HG02852 (cell line): ENCODE results near the gene TMX1.

Source experiments
- ATAC-seq: cut with Tn5 transposase; IDR thresholded peaks from one replicate; pipeline ENCODE4 v1.9.1; 2021; ENCODE audit warnings: mild to moderate bottlenecking, moderate library complexity; ENCODE audit not compliant: unreplicated experiment

The TMX1 gene

DNA sequence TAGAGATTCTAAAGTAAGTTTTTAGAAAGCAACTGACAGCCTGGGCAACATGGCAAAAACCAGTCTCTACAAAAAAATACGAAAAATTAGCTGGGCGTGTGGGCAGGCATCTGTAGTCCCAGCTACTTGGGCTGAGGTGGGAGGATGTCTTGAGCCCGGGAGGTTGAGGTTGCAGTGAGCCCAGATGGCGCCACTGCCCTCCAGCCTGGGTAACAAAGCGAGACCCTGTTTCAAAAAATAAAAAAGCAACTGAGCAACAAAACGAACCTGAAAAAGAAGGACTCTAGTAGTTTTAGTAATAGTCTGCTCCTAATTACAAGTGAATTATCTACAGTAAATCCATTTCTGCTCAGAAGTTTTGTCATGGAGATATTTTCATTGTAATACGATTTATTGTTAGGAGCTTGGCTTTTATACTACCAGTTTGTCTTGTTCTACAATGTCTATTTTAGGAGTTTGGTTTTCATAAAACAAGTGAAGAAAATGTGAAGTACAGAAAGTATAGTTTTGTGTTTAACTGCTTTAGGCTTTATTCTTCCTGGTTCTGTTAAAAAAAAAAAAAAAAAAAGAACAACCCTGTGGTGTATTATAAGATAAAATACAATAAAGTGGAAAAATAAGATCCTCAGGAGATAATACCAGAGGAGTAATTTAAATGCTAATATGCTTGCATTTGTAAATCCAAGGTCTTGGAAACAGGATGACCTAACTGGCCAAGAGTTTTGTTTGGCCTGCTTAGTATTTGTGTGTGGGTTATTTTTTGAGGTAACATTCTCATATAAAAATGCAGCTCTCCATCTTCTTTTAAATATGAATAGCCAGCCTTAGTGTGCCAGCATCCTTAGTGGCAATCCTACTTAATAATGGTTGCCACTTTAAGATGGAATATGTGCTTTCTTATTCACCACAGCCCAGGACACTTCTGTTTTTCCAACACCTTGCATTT, 2.8 kb downstream of the TMX1 start:
- no peak for ATAC-seq

DNA sequence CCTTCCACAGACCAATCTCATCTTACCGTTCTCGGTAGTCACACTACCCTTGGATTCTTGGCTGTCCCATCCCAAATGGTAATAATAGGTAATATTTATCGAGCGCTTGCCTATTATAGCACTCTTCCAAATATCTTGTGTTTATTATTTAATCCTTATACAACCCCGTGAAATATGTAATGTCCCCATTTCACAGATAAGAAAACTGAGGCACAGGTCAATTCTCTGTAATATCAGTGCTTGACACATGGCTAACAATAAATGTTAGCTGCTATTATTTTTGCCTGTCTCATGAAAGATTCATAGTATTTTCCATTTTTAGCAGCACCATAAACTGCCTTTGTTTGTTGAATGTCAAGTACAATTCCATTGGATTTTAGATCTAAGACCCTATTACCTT, 4.5 kb downstream of the TMX1 start:
- ATAC-seq, result no peak

DNA sequence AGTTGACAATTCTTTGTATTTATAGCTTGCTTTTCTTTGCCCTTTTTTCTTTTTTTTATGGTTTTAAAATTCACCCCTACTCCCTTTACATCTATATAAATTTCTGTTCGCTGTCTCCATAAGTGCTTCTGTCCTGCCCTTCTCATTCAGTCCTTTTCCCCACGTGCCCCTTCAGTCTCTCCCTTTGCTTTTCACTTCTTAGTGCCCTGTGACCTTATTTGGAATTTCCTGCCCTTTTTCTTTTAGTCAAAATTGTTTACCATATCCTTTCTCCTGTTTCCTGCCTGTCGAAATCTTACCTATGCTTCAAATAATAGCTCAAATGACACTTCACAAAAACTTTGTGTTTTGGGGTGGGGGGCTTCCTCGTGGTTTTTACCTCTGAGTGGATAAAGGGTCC, 6.0 kb downstream of the TMX1 start:
- no peak for ATAC-seq

DNA sequence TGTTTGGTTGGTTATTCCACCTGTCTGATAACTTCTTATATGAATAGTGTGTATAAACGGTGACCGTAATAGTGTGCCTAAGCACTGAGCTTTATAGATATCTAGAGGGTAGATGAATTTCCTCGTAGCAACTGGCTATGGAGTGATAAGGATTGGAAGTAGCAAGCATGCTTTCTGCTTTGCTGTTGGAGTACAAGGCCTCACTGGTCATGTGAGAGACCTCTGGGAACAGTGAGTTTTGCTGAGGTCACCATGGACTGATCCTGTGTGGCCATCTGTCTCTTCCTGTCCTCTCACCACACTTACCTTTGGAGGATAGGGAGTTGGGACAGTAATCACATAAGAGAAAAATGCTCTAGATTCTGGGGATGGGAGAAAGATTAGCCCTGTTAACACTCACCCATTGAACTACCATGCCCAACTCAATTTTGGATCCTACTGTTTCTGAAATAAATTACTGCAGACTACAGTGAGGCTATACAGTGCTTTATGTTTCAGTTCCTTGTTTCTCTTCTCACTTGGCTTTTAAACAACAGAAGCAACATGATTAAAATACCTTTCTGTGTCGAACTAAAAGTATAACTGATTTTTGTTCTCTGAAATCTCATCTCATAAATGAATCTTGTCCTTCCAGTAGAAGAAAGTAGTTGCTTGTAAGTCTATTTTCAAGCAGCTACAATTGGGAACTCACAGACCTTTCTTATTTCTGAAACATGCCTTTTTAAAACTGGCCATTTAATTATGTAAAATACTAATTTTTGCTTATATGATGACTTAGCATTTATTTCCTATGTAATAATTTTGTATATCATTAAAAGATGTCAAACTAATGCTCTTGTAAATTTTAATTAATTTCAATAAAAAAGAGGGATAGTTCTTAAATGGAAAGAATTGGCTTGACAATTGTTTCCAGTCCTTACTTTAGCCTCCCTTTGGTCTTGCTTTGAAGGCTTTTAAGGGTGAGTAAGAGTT, 8.3 kb downstream of the TMX1 start:
- ATAC-seq, result peak; percentile 90

DNA sequence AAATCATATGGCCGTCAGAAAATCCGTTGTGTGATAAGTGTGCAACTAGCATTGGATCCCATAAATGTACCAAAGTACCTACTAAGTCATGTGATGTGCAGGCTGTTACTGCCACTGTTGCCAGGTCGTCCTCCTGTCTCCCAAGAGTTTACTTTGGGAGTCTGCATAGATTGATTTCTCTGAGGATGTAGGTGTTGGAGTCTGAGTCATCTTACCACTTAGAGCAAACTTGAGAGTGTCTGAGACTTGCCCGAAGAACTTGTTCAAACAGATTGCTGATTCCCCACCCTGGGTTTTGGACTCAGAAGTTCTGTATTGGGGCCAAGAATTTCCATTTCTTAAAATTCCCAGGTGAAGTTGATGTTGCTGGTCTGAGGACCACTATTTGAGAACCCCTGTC, 11.4 kb downstream of the TMX1 start:
- ATAC-seq, result no peak

DNA sequence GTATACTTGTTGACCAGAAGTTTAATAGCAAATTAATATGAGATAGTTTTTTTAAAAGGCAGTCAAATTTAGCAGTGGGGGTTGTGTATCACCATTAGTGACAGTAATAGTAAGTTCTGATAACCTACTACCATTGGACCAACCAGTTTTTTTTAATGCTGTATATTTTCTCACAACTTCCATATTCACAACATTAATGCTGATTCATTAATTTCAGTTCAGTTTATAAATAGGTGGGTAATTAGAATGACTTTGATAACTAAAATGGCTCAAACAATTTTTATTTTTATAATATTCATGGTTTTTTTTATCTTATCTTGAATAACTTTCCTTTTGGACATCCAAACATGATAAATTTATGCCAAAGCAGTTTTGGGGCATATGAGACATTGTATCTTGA, 13.8 kb downstream of the TMX1 start:
- ATAC-seq, result no peak

DNA sequence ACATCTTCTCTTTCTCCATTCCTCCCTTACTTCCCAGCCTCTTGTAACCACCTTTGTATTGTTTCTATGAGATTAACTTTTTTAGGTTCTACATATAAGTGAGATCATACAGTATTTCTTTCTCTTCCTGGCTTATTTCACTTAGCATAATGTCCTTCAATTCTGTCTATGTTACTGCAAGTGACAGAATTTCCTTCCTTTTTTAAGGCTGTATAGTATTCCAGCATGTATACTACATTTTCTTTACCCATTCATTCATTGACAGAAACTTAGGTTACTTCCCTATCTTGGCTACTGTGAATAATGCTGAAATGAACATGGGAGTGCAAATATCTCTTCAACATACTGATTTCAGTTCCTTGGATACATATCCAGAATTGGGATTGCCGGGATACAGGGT, 18.2 kb downstream of the TMX1 start:
- no peak for ATAC-seq

DNA sequence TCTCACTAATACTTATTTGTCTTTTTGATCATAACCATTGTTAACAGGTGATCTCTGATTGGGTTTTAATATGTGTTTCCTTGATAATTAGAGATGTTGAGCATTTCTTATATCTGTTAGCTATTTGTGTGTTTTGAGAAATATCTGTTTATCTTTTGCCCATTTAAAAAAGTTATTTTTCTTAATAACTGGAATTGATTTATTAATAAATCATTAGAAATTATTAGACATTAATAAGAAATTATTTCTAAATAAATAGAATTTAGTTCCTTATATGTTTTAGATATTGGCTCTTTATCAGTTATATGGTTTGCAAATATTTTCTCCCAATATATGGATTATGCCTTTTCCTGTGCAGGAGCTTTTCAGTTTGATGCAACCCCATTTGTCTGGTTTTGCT, 18.7 kb downstream of the TMX1 start:
- no peak for ATAC-seq

DNA sequence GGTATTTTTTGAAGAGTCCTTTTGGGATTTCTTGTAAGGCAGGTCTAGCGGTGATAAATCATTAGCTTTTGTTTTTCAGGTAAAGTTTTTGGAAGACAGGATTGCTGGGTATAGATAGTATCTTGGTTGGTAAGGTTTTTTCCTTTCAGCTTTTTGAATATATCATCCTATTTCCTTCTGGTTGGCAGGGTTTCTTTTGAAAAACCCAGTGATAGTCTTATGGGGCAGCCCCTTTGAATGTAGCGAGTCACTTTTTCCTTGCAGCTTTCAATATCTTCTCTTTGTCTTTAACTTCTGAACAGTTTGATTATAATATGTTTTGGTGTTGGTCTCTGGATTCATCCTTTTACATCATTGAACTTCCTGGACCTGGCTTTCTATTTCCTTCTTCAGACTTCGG, 20.2 kb downstream of the TMX1 start:
- ATAC-seq, result no peak

DNA sequence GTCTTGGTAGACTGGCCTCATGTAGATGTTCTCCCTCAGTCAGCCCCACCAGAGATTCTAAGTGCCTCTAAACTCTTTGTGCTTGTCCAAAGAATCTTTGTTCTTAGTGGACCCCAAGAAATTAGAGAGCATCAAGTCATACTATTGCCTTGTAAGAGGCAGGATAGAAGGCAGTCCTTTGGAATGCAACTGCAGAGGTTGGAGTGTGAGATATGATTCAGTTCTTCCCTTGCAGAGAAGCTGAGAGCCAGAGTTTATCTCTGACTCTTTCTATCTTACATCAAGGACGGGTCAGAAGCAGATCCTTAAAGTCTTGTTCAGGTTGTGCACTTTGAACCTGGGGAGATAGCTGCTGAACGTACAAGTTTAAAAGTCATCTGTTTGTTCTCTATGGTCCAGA, 21.1 kb downstream of the TMX1 start:
- no peak for ATAC-seq

DNA sequence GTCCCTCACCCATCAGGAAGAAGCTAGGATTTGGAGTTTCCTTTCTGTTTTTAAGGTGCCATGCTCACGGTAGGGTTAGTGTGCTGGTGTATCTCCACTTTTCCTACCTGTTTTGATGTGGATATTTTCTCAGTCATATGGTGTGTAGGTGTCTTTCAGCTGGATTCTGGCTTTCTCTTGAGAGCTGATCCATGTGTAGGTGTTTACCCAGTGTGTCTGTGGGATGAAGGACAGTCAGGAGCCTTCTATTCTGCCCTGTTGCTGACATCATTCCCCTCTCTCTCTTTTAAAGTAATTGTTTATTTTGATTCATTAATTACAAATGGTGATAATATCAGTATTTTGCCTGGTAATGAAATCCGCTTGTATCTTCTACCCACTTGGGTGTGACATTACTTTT, 22.8 kb downstream of the TMX1 start:
- no peak for ATAC-seq

DNA sequence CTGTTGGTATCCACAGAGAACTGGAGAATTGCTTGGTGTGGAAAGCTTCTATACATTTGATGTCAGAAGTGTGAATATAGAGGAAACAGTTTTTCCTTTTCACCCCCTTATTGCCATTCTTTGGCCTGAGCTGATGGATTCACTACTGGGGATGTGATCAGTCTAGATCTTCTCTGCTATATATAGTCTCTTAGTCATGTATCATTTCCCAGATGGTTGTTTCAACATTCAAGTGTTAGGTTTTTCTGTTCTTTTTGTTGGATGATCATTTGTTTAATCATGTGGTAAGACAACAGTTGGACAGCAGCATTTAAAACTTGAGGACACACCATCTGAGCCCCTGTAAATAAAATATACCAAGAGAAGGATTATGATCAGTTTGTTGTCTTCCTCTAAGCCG, 29.6 kb downstream of the TMX1 start:
- no peak for ATAC-seq

DNA sequence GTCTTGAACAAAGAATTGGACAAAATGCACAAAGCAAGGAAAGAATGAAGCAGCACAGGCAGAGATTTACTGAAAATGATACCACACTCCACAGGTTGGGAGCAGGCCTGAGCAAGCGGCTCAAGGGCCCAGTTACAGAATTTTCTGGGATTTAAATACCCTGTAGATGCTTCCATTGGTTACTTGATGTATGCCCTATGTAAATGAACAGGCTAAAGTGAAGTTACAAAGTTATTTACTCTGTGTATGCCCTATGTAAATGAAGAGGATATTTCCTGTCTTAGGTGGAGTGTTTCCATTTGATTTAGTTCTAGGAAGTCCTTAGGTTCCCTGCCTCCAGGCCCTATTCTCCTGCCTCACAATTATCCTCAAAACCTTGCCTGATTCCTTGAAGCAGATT, 36.6 kb downstream of the TMX1 start:
- no peak for ATAC-seq

DNA sequence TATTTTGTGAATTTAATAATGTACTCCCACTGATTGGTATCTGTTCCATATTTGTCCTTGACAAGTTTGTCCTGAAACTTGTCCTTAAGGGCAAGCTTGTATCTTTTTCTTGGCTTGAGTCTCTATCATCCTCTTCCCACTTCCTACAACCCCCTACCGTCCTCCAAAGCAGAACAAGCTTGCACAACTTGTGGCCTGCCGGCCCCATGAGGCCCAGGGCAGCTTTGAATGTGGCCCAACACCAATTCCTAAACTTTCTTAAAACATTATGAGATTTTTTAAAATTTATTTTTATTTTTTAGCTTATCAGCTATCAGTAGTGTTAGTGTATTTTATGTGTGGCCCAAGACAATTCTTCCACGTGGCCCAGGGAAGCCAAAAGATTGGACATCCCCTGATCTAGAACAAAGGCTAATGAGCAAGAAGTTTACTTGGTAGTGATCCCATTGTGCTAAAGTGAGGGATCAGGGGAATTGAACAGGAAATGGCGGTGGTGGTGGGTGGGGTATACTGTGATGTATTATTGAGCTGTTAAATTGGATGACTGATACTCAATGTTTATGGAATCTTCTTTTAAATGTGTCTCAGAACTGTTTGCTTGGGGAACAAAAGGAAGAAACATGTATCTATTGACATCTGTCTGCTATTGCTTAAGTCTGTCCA, 37.8 kb downstream of the TMX1 start:
- no peak for ATAC-seq

DNA sequence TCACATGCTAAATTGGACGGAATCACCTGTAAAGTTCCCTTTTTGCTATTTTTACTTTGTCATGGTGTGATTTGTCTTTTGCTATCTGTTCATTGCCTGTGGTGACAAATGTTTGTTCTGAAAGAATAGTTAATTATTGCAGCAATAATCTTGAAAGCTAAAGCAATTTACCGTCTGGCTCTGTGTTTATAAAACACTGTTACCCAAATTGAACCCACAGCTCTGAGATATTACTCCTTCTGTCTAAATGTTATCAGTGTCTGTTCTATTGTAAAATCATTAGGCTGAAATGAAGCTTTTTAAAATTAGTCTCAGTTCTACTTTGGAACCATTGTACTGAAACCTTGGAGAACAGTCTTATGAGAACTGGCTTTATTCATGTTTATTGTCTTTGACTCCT, 42.5 kb downstream of the TMX1 start:
- ATAC-seq, result no peak

DNA sequence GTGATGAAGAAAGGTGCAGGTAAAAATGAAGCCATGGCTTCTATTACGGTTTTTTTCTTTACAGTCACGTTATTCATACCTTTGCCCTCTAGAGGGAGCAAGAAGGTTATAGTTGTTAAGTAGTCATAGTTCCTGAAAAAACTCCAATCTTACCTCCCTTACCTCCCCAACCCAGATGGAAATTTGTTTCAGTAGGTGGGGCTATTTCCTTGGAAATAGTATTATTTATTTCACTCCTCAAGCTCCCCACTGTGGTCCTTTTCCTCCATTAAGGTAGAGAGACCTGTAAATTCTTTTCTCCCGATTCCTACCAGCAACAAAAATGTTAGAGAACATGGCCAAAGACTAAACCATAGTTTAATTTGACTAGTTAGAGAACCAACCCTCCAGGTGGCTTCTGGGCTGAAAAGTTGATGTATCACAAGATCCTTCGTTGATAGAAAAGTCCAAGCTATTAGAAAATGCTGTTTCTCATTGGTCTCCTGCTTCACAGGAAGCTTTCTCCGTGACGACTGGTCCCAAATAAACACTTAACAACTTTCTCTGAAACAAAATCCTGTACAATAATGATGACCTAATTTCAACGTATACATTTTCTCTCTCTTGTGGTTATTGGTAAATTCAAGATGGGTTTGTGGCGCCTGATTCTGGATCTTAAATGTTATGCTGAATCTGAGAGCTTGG, 43.5 kb downstream of the TMX1 start:
- no peak for ATAC-seq

DNA sequence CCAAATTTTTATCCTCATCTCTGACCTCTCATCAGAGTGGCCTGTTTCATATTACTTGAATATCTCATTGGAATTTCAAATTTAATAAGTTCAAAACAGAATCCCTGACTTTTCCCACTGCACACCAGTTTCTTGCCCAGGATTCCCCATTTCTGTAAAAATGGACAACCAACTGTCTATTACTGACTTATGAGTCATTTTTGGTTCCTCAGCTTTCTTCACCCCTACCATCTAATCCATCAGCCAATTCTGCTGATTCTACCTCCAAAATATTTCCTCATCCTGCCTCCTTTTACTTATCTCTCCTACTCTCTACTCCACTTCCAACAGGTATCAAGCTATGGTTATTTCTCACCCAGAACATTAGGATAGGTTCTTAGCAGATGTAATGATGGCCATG, 44.2 kb downstream of the TMX1 start:
- ATAC-seq, result no peak

DNA sequence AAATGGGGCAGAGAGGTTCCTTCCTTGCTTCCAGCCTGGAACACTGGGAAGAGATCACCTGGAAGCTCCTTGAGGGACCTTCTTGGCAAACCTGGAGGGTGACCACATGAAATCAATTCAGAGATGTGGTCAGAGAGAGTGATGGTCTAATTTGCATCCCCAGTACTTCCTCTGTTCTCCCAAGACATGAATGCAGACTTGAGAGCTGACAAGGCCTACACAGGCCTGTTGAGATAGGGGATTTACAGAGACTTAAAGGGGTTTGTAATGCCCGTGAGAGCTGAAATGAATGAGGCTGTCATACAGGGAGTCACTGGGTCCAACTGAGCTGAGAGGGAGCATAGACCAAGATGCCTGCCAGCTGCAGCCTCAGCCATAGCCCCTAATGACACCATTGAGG, 45.1 kb downstream of the TMX1 start:
- ATAC-seq, result peak; percentile 82

DNA sequence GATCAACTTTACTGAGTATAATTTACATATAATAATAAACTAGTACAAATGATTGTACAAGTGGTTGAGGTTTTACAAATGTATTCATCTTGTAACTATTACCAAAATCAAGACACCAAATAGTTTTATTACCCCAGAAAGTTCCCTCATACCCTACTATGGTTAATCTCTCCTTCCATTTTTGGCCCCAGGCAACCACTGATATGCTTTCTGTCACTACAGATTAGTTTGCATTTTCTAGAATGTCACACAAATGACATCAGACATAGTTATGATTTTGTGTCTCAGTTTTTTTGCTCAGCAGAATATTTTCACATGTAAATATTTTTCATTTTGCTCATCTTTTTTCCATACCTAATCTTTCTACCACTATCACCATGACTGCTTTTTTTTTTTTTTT, 49.1 kb downstream of the TMX1 start:
- no peak for ATAC-seq

DNA sequence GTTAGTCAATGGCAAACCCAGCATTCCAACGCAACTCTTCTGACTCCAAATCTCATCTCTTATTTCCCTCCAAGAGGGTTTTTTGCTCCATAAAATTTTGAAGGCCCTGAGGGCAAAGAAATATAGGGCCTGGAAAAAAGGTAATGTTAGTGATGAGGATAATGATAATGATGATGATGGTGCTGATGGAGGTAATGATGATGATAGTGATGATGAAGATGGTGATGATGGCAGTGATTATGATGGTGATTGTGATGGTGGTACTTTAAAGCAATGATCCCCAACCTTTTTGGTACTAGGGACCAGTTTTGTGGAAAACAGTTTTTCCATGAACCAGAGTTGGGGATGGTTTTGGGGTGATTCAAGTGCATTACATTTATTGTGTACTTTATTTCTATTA, 50.1 kb downstream of the TMX1 start:
- ATAC-seq, result no peak

DNA sequence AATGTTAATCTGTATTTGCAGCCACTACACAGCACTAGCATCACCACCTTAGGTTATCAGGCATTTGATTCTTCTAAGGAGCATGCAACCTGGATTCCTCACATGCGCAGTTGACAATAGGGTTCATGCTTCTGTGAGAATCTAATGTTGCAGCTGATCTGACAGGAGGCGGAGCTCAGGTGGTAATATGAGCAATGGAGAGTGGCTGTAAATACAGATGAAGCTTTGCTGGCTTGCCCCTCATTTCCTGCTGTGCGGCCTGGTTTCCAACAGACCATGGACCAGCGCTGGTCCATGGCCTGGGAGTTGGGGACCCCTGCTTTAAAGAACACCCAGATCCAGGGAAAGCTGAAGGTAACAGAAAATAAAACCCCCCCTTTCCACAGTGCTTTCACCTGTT, 51.0 kb downstream of the TMX1 start:
- no peak for ATAC-seq
